HG03064 (cell line): ENCODE data around the gene ASCC1.

Source experiments
- ATAC-seq: cut with Tn5 transposase; IDR thresholded peaks from one replicate; pipeline ENCODE4 v1.9.1; 2021; ENCODE audit warnings: low read depth; ENCODE audit not compliant: unreplicated experiment

ASCC1 gene, protein sequence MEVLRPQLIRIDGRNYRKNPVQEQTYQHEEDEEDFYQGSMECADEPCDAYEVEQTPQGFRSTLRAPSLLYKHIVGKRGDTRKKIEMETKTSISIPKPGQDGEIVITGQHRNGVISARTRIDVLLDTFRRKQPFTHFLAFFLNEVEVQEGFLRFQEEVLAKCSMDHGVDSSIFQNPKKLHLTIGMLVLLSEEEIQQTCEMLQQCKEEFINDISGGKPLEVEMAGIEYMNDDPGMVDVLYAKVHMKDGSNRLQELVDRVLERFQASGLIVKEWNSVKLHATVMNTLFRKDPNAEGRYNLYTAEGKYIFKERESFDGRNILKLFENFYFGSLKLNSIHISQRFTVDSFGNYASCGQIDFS

DNA sequence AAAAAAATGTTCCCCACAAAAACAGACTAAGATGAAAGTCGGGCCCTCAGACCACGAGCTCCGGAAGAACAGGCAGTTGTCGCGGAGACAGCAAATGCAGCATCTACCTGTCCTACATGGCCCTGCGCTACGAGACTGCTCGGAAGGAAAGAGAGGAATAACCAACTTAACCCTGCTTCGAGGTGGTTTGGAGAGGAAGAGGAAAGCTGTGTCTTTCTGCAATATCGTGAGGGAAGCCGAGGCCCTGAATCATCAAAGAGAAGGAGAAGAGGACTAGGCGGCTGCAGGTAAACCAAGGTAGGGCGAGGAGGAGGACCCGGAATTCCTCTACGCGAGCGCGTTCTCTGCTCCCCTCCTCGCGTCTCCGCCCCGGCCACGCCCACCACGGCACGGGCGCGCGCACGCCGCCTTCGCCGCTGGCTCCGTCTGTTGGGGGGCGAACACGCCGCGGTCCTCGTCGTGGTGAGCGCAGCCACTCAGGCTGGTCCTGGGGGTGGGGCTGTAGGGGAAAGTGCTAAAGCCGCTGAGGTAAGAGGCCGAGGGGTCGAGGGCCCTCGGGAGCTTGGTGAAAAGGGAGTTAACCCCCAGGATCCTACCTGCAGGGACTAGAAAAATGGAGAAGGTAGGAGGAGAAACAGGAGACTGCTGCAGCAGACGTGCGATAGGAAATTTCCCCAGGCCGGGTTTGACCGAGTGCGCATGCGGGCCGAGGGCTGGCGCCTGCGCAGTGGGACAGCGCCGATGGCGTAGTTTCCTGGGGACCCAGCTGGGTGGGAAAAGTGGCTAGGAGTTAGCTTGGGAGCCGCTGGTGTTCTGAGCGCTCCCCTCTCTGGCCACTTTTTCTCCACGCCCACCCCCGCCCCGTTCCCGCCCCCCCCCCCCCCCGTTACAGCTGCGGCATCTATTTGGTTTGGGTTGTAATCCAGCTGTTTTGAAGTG lies at the start of gene ASCC1, which contains the start of gene ANAPC16:
Gene ASCC1, minus strand, starts transcription at position 666 of the 939 bp plus-strand sequence. CDS start 2,978 bp downstream, outside the sequence.
Gene ANAPC16, plus strand, starts transcription at position 402 of the 939 bp plus-strand sequence. CDS start 7,903 bp downstream, outside the sequence.
- ATAC-seq, result peak; percentile 68

DNA sequence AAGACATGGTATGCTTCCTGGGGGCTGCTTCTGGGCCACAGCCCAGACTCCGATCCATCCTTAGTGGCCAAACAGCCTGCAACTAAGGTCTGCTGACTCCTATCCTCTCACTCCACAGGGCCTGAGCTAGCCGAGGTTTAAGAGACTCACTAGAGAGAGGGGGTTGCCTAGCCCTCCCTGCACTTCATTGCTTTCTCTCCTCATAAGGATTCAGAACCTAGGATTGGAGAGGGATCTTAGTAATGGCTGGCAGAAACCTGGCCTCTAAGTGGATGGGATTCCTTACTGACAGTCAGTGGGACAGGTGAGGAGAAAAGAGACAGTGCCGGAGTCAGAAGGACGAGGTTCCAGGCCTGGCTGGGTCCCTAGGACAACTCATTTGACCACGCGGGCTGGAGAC lies 49.4 kb upstream of the ASCC1 start:
- no peak for ATAC-seq

DNA sequence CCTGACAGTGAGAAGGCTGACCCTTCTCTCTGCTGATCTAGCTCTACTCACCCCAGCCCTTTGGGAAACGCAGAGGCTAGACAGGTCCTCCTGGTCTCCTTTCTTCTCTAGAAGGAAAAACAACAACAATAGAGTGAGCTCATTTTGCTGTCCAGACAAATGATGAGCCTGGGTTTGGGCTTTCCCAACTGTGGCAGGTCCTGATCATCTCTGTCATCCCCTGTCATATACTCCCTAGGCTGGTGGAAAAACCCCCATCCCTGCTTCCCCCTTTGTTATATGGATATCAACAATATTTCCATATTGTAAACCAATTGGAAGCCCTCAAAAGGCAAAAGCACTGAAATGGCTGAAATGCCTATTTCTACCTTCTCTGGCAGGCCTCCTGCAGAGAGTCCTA lies 48.5 kb upstream of the ASCC1 start:
- no peak for ATAC-seq

DNA sequence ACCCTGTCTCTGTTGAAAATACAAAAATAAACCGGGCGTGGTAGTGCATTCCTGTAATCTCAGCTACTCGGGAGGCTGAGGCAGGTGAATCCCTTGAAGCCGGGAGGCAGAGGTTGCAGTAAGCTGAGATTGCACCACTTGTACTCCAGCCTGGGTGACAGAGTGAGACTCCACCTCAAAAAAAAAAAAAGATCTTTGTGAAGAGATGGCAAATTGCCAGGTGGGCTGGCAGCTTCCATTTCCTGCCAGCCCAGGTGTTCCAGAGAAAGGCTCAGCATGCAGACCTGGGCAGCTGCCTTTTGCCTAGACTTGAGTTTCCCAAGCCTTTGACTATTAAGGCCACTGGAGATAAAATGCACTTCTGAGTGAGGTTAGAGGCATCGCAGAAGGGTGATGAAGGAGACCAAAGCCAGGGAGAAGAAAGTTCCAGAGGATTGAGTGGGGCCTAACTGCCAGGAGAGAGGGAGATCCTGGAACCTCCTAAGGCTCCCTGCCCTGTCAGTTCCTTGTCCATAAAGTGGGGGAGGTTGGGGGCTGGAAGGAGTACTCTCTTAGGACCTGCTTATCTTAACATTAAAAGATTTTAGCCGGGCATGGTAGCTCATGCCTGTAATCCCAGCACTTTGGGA lies 47.7 kb upstream of the ASCC1 start:
- ATAC-seq, result no peak

DNA sequence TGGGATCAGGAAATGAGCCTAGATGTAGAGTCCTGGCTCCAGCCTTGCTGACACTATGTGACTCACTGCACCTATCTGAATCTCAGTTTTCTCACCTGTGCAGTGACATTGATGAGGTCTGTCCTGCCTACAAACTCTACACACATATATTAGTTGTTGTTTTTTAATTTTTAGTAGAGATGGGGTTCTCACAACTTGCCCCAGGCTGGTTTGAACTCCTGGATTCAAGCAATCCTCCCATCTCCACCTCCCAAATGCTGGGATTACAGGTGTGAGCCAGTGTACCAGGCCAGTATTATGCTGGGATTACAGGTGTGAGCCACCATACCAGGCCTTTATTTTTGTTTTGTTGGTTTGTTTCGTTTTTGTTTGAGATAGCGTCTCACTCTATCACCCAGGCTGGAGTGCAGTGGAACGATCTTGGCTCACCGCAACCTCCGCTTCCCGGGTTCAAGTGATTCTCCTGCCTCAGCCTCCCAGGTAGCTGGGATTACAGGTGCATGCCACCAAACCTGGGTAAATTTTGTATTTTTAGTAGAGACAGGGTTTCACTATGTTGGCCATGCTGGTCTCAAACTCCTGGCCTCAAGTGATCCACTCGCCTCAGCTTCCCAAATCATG lies 45.8 kb upstream of the ASCC1 start:
- peak; percentile 3 for ATAC-seq

DNA sequence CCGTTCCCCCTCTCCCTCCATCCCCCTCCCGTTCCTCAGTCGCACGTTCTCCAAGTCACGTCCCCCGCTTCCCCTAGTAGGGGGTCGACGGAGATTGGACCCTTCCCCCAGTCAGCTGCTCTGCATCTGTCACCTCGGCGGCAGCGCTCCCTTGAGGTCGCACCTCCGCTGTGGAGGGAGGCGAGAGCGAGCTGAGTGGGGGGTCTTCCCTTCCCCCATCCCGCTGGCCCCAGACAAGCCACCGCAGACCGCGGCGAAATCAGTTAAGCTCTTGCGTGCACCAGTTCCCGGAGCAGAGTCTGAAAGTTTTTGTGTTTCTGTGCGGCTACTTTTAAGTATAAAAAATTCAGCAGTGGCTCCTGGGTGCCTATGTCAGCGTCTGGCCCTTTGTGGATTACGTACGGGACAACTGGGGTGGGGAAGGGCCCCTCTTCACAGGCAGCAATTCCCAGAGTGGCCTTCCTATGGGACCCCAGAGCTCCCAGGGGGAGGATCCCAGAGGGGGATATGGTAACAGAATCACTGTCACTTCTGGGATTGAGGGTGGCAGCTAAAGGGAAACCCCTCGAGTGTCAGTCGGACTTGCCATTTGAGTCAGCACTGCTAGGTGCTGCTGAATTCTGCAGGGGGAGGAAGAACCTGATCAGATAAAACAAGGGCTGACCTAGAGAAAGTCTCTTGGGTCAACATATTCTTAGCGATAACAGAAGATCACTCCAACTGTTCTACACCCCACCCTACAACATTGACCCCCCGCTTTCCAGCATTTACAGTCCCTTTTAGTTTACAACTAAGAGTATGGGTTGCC lies 45.1 kb upstream of the ASCC1 start:
- ATAC-seq, result peak; percentile 56

DNA sequence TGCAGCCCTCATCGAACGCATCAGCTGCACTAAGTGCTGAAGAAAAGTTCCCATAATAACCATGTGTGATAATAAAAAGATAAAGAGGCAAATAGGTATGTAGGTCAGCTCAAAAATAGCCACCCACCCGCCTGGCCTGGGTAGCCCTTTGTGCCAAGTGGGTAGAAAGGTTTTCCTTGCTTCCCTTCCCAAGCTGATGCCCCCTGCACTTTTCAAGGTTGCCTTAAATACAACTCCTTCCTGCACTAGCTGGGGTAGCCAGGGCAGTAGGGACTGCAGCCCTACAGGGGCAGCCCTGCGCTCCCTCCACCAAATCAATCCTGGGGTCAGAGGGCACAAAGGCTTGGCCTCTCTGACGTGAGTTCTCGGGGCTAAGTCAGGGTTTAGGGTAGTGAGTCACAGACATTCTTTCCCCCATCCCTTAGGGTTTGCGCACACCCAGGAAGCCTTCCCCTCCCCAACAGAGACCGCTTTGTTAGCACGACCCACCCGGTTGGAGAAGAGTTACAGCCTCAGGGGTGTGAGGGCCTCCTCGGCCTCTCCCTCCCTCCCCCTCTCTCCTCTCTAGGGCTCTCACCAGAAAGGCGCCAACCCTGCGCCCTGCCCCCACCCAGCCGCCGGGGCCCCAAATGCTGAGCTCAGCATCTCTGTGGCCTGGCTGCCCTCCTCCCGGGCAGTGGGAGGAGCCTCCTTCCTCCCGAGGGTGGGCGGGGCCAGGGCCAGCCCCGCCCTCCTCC lies 44.3 kb upstream of the ASCC1 start:
- ATAC-seq, result peak; percentile 49

DNA sequence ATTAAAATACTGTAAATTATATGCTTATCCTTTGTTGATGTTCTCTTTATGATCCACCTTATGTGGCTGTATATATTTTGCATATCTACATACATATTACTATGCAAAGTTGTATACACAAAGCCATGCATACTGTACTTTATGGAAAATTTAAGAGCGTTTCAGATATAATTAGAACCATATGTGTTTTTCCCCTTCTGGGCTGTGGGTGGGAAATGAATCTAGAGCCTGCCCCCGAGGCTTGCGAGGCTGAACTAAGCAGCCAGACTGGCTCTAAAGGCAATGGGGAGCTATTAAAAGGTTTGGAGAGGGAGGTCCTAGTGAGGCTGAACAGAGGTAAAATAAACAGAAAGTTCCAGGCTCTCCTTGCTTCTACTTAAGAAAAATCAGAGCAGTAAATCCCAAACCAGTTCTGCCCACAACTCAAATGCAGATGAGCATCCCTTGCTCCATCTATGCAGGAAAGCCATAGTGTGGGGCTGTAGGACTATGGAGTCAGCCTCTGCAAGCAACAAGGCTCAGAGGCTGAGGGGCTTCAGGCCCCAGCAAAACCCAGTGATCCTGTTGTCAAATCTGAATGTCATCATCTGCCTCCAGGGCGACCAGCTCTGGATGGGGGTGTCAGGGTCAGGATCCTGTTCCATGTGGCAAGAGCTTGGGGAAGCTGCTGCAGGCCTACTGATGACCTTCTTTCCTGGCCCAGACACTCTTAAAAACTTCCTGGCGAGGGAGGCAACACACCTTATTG lies 43.6 kb upstream of the ASCC1 start:
- no peak for ATAC-seq

DNA sequence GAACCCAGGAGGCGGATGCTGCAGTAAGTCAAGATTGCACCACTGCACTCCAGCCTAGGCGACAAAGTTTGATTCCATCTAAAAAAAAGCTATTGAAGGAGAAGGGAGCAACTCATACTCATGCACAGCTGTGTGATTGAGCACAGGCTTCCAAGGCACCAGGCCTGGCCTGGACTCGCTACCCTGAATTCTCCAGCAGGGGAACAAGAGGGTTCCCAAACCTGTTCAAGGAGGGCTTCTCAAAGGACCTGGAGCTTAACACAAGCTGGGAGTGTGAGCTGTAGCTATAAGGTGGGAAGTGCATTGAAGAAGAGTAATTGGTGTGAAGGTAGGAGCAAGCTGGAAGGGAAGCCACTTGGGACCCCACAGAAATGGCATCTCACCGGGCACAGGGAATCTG lies 42.5 kb upstream of the ASCC1 start:
- ATAC-seq, result no peak

DNA sequence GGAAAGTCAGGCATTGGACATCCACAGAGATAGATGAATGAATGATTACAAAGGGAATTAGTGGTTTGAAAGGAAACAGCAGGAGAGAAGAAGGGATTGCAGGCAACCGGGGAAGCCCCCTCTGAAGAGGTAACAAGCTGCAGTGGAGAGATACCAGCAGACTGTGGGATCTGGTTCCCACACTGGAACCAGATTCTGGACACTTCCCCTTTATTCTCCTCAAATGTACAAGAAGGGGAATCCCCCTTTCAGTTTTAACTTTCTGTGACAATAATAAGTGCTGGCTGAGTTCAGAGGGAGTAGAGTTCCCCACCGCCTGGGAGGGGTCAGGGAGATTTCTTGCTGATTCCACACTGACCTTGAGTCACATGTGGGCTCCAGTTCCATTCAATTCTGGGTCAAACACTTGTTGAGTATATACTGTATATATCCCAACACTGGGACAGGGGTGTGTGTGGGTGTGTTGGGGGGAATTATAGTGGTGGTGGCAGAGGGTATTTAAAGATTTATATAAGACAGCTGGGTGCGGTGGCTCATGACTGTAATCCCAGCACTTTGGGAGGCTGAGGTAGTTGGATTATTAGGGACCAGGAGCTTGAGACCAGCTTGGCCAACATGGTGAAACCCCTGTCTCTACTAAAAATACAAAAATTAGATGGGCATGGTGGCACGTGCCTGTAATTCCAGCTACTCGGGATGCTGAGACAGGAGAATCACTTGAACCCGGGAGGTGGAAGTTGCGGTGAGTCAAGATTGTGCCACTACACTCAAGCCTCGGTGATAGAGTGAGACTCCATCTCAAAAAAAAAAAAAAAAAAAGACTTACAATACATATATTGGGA lies 41.2 kb upstream of the ASCC1 start:
- ATAC-seq, result no peak

DNA sequence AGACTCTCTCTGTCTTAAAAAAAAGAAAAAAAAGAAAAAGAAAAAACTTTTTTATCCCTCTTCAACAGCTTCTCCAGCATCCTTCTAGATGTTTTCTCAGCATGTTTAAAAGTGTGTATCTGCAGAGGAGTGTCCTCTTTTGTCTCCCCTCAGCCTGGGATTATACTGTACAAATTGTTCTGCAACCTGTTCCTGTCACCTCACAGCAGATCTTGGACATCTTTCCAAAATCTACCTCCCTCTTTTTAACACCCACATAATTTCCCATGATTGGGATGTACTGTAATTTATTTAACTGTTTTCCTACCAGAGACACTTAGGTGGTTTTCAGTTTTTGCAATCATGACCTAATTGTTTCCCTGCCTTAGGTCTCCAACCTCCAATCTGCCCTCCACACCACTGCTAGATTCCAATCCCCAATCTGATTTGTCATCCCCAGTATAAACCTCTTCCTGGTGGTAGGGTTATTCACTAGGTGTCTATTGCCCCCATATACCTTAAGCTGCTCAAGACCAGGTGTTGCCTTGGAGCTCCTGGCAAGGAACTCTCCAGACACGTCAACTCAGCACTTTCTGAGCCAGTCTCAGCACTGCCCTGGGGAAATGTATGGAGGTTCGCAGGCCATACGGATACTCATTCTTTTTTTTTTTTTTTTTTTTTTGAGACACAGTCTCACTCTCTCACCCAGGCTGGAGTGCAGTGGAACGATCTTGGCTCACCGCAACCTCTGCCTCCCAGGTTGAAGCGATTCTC lies 40.1 kb upstream of the ASCC1 start:
- ATAC-seq, result no peak

DNA sequence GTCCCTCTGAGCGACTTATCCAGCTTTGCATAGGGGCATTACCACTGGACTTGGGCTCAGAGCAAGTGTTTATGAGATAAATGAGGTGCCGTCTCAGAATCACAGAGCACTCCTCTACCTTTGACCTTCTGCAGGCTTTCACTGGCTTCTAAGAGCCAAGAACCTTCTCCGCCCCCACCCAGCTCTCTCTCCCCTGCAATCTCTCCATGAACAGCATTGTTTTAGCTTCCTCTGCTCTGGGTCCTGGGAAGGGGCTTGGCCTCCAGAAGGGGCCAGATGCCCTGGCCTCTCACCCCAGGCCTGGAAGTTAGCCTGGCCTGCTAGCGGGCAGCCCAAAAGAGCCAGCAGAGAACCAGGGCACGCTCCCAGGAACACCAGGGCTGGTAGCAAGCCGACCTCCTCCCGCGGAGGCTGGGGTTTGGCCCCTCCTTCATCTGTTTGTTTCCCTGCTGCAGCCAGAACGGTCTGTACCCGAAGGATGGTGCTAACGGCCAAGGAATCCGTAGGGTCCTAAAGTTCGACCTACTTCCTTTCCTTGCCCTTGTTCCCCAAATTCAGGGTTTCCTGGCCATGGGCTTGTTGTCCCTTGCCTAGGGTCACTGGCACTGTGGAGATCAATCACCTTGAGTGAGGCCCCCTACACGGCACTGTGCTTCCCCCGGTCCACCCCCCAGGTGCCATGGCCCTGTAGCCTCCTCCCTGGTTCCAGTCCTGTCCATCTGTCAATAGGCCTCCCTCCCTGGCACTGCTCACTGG lies 38.9 kb upstream of the ASCC1 start:
- no peak for ATAC-seq

DNA sequence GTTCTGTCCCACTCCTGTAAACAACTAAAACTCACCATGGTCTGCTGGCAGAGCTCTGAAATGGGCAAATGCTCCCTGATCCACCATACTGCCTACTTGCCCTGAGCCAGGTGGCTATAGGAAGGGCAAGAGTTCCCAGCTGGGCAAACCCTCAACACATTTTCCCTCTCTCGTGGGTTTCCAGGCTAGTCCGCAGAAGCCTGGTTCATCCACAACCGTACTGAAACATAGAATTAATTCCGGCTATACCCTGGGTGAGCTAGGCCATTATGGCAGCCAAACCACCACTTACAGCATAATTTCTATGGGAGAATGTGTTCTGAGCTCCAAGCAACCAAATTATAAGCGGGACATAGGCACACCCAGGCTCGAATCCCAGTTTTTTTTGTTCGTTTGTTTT lies 37.5 kb upstream of the ASCC1 start:
- no peak for ATAC-seq

DNA sequence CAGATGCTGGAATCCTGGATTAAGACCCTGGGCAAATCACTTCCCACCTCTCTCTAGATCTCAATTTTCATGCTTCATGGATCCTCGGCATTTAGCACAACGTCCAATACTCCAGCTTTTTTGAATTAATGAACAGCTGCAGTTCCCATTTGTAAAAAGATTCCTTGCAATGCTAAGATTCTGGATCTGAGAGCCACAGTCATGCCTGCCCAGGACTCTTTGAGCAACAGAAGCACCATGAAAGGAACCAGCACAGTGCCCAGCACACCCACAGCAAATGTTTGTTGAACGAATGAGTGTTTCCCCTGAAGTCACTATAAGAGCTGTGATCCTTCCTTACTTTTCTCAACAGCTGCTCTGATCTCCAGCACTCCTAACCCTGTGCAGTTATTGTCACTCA lies 36.9 kb upstream of the ASCC1 start:
- ATAC-seq, result no peak

DNA sequence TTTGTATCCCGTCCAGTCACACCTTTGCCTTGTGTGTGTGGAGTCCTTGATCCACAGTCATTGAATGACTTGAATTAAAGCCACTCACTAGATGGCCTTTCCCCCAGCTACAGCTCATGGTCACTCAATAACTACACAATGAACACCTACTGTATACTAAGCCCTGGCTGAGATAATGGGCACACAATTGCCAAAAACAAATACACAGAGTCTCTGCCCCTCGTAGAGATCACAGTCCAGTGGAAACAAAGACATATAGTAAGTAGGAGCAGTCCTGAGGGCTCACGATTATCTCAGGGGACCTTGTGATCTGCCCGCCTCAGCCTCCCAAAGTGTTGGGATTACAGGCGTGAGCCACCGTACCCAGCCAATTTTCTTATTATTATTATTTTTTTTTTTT lies 35.6 kb upstream of the ASCC1 start:
- ATAC-seq, result no peak

DNA sequence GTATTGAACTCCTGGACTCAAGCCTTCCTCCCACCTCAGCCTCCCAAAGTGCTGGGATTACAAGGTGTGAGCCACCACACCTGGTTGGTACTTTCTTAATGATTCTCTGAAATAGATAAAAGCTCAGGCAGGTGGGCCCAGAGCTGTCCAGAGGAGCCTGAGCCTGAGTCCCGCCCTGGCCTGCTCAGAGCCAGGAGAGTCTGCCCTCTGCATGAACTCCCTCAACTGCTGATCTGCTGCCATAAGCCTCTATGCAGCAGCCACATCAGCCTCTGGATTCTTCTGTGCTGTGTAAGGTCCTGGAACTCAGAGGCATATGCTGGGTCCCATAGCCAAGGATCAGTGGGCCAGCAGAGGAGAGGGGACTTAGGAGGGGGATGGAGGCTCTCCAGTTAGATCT lies 34.6 kb upstream of the ASCC1 start:
- no peak for ATAC-seq
